ENCODE measurements around the gene ZDHHC14.

DNA sequence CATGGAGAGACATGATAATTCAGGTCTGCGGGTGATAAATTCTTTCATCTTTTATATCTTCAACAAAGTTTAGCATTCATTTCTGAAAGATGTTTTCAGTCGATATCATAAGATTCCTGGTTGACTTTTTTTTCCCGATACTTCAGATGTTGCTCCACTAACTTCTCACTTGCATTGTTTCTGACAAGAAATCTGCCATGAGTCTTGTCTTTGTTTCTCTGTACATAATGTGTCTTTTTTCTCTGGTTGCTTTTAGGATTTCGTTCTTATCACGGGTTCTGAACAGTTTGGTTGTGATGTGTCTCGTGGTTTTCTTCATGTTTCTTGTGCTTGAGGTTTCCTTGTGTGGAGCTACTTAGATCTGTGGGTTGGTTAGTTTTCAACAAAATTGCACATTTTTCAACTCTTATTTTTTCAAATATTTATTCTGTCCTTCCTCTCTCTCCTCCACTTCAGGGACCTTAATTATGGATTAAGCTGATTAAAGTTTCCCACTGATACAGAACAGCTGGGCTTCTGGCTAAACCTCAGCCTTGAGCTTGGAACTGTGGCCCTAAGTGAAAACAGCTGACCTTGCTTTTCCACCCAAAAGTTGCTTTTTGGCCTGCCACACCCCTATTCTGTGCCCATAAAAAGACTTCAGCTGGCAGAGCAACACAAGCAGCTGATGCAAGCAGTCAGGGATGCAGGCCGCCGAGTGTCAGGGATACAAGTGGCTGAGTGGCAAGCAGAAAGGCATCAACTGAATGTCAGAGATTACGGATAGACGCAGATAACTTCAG lies 344.2 kb downstream of the ZDHHC14 start:
- TF ChIP-seq RARB (CRISPR knock-in tag; IDR thresholded peaks at IDR 0.05), result no peak
- no peak for TF ChIP-seq ZFP3 (CRISPR knock-in tag; IDR thresholded peaks at IDR 0.05)
- TF ChIP-seq ZNF70 (CRISPR knock-in tag; IDR thresholded peaks at IDR 0.05), result no peak
- TF ChIP-seq ISL1 (CRISPR knock-in tag; IDR thresholded peaks at IDR 0.05), result no peak
- TF ChIP-seq CREB5 (CRISPR knock-in tag; IDR thresholded peaks at IDR 0.05; ENCODE audit: low read depth), result no peak

All from SK-N-SH treated with all-trans-retinoic acid at 6 μM for 48 hours (cell line).